Smooth muscle cell (in vitro differentiated cells): Measurements from ENCODE around the gene KRT80. TPM values are rescaled to one million over a fixed set of nuclear protein-coding genes. Genes with fewer than 3 reads are reported as not detected.

Source experiments
- DNase-seq: peaks from one replicate; lab custom pipeline; 2025; ENCODE audit not compliant: unreplicated experiment; lab: John Stamatoyannopoulos, UW
- H2AFZ ChIP-seq: fragments of 200-600 bp; sonication (generic); 2 replicates; pipeline ENCODE4 v1.6.0; 2016; ENCODE audit warnings: antibody characterized with exemption, low read depth, mild to moderate bottlenecking
- H3F3A ChIP-seq: fragments of 200-600 bp; sonication (generic); 2 replicates; pipeline ENCODE4 v1.6.0; 2017; ENCODE audit warnings: antibody characterized with exemption, low read depth
- H3K27ac ChIP-seq: fragments of 200-600 bp; sonication (generic); 2 replicates; pipeline ENCODE4 v1.5.1; 2016; ENCODE audit warnings: low read depth, mild to moderate bottlenecking
- H3K27me3 ChIP-seq: fragments of 200-600 bp; sonication (generic); 2 replicates; pipeline ENCODE4 v1.6.1; 2016; ENCODE audit warnings: low read depth, mild to moderate bottlenecking
- H3K36me3 ChIP-seq: fragments of 200-600 bp; sonication (generic); 2 replicates; pipeline ENCODE4 v1.5.1; 2016; ENCODE audit warnings: low read depth
- H3K4me1 ChIP-seq: fragments of 200-600 bp; sonication (generic); 2 replicates; pipeline ENCODE4 v1.5.1; 2016; ENCODE audit warnings: low read depth
- H3K4me2 ChIP-seq: fragments of 200-600 bp; sonication (generic); 2 replicates; pipeline ENCODE4 v1.6.0; 2016; ENCODE audit warnings: mild to moderate bottlenecking
- H3K4me3 ChIP-seq: fragments of 200-600 bp; sonication (generic); 2 replicates; pipeline ENCODE4 v1.5.1; 2016; ENCODE audit warnings: mild to moderate bottlenecking
- H3K79me2 ChIP-seq: fragments of 200-600 bp; sonication (generic); 2 replicates; pipeline ENCODE4 v1.6.0; 2016; ENCODE audit warnings: low read depth, mild to moderate bottlenecking
- H3K9ac ChIP-seq: fragments of 200-600 bp; sonication (generic); 2 replicates; pipeline ENCODE4 v1.6.0; 2016; ENCODE audit warnings: low read depth
- H3K9me3 ChIP-seq: fragments of 200-600 bp; sonication (generic); replicated peaks from 2 replicates; pipeline ENCODE4 v1.5.1; 2016; ENCODE audit warnings: low read depth
- H4K20me1 ChIP-seq: fragments of 200-600 bp; sonication (generic); 2 replicates; pipeline ENCODE4 v1.6.0; 2016; ENCODE audit warnings: low read depth
- CTCF ChIP-seq: fragments of 200-600 bp; sonication (generic); IDR thresholded peaks from 2 replicates; pipeline ENCODE4 v1.5.1; 2017; ENCODE audit warnings: borderline replicate concordance, mild to moderate bottlenecking, antibody characterized with exemption; ENCODE audit not compliant: insufficient read depth, poor library complexity, severe bottlenecking
- WGBS: methylation state at CpG from one replicate; pipeline ENCODE4 v1.1.7; 2016; ENCODE audit warnings: low lambda C conversion rate; 5-methylcytosine and 5-hydroxymethylcytosine counted together
- polyA plus RNA-seq: library from polyadenylated mRNA; unstranded; fragments of >200 nt; fragmentation: Nextera tagmentation; extraction: Ambion mirVana; gene quantifications from 2 replicates; pipeline ENCODE4 v1.2.1, GENCODE V29; 2016
- total RNA-seq: library from RNA; depleted of rRNA; stranded (reverse); fragments of >200 nt; gene quantifications from 2 replicates; pipeline ENCODE4 v1.2.3, GENCODE V29; 2014

The KRT80 gene
- total and polyA plus RNA-seq, 2 experiments from 2014 or later: 5.1 to 11.7 TPM

GRCh38 chr12:52190860-52191729 is 719 bp downstream of the KRT80 start:
- Histone ChIP-seq H3K9me3 (no peaks in the 10 kb centered on the region), H3K27ac (peak overlapping the region; percentile 56), H3K4me1 (peaks cover 25% of the 10 kb centered on the region), H2AFZ (no peak overlapping the region), H3K79me2 (no peaks in the 10 kb centered on the region), H3K36me3 (no peaks in the 10 kb centered on the region), H4K20me1 (no peaks in the 10 kb centered on the region), H3K9ac (peak overlapping the region; percentile 54), H3K4me2 (peak overlapping the region; percentile 64), H3F3A (peaks cover 21% of the 10 kb centered on the region), H3K27me3 (no peaks in the 10 kb centered on the region), H3K4me3 (no peak overlapping the region)
- WGBS: 89% methylated on average over 15 of the region's 16 CpGs
- no peak for DNase-seq
- no peak for TF ChIP-seq CTCF

GRCh38 chr12:52189376-52190174 is 2.2 kb downstream of the KRT80 start:
- peaks cover 18% of the 10 kb centered on the region for H3K4me1 ChIP-seq
- no peak overlapping the region for H3K9ac ChIP-seq
- peak overlapping the region; percentile 37 for H3K4me2 ChIP-seq
- no peaks in the 10 kb centered on the region for H4K20me1 ChIP-seq
- H3K27ac ChIP-seq: no peak overlapping the region
- H3K9me3 ChIP-seq: no peaks in the 10 kb centered on the region
- no peak overlapping the region for H3K4me3 ChIP-seq
- peaks cover 19% of the 10 kb centered on the region for H3F3A ChIP-seq
- no peaks in the 10 kb centered on the region for H3K79me2 ChIP-seq
- TF ChIP-seq CTCF: no peak
- 36% methylated on average over 3 of the region's 3 CpGs for WGBS
- no peak overlapping the region for H2AFZ ChIP-seq
- H3K27me3 ChIP-seq: no peaks in the 10 kb centered on the region
- DNase-seq: no peak
- no peaks in the 10 kb centered on the region for H3K36me3 ChIP-seq

- H3K27ac ChIP-seq: no peak overlapping the region
Observed at GRCh38 chr12:52188658-52189057, 3.2 kb downstream of the KRT80 start.

More at GRCh38 chr12:52188658-52189057, 3.2 kb downstream of the KRT80 start:
- TF ChIP-seq CTCF: no peak
- no peak for DNase-seq
- Histone ChIP-seq H3K9me3 (no peaks in the 10 kb centered on the region), H2AFZ (no peak overlapping the region), H3K4me1 (peaks cover 9% of the 10 kb centered on the region), H3K4me3 (no peak overlapping the region), H3K36me3 (no peaks in the 10 kb centered on the region), H4K20me1 (no peaks in the 10 kb centered on the region), H3K79me2 (no peaks in the 10 kb centered on the region), H3K4me2 (no peak overlapping the region), H3K27me3 (no peaks in the 10 kb centered on the region), H3F3A (peaks cover 16% of the 10 kb centered on the region), H3K9ac (no peak overlapping the region)
- WGBS: 90% methylated on average over 7 of the region's 7 CpGs
